DND-41 (cell line): ENCODE results near the gene PGBD1.
A peak's percentile ranks its signal among the peaks of the same experiment; 100 is the strongest.

Source experiments
- ATAC-seq: fragments of 200-7000 bp; cut with Tn5 transposase; 3 replicates; pipeline ENCODE4 v1.9.1; 2021; ENCODE audit warnings: low read depth; ENCODE audit not compliant: insufficient read depth
- DNase-seq: peaks from one replicate; pipeline ENCODE4 v3.0.0-alpha.2; 2020
- H2AFZ ChIP-seq: 2 replicates; pipeline ENCODE4 v1.6.0; 2012; ENCODE audit warnings: low read depth, low read length
- H3K27ac ChIP-seq: 2 replicates; pipeline ENCODE4 v1.5.1; 2012; ENCODE audit warnings: low read length, inconsistent platforms
- H3K27me3 ChIP-seq: fragments of 200-600 bp; sonication (generic); 2 replicates; pipeline ENCODE4 v1.6.0; 2012; ENCODE audit warnings: low read length, mild to moderate bottlenecking, inconsistent platforms; ENCODE audit not compliant: insufficient read depth, poor library complexity
- H3K36me3 ChIP-seq: 2 replicates; pipeline ENCODE4 v1.5.1; 2012; ENCODE audit warnings: low read length, inconsistent platforms; ENCODE audit not compliant: insufficient read depth
- H3K4me1 ChIP-seq: 2 replicates; pipeline ENCODE4 v1.5.1; 2012; ENCODE audit warnings: mild to moderate bottlenecking, low read length; ENCODE audit not compliant: insufficient read depth
- H3K4me2 ChIP-seq: 2 replicates; pipeline ENCODE4 v1.6.0; 2012; ENCODE audit warnings: mild to moderate bottlenecking, moderate library complexity, low read length, inconsistent platforms; ENCODE audit not compliant: insufficient read depth
- H3K4me3 ChIP-seq, 2 experiments: fragments of 200-600 bp in 1 of 2; shearing (Covaris generic) in 1 of 2; 2 replicates each; pipeline ENCODE4 v1.5.1; 2012 to 2016; ENCODE audit warnings: inconsistent platforms in 2 of 2, low read length in 2 of 2, mild to moderate bottlenecking in 2 of 2, low read depth in 1 of 2, moderate library complexity in 1 of 2
- H3K79me2 ChIP-seq: 2 replicates; pipeline ENCODE4 v1.6.0; 2012; ENCODE audit warnings: low read length, inconsistent platforms; ENCODE audit not compliant: insufficient read depth
- H3K9ac ChIP-seq: 2 replicates; pipeline ENCODE4 v1.6.0; 2012; ENCODE audit warnings: low read depth, mild to moderate bottlenecking, inconsistent platforms, low read length, moderate library complexity
- H3K9me3 ChIP-seq: 2 replicates; pipeline ENCODE4 v1.5.1; 2012; ENCODE audit warnings: low read length, moderate library complexity, mild to moderate bottlenecking, inconsistent platforms; ENCODE audit not compliant: insufficient read depth, severe bottlenecking
- H4K20me1 ChIP-seq: 2 replicates; pipeline ENCODE4 v1.6.0; 2012; ENCODE audit warnings: low read length; ENCODE audit not compliant: insufficient read depth
- CTCF ChIP-seq: IDR thresholded peaks from 2 replicates; pipeline ENCODE4 v1.5.1; 2012; ENCODE audit warnings: borderline replicate concordance, low read length, moderate library complexity, mild to moderate bottlenecking; ENCODE audit not compliant: poor library complexity, severe bottlenecking; ENCODE audit errors: extremely low read depth
- EZH2 ChIP-seq: IDR thresholded peaks from 3 replicates; pipeline ENCODE4 v1.6.1; 2012; ENCODE audit warnings: borderline replicate concordance, low read depth, mild to moderate bottlenecking, moderate library complexity, low read length, inconsistent platforms; ENCODE audit not compliant: severe bottlenecking

The PGBD1 gene

GRCh38 chr6:28351493-28351925 lies 70.1 kb downstream of the PGBD1 start:
- 0 out of 4 replicates have a peak overlapping the region, but pooled peaks of 1 of the 2 experiments have one; percentile 91 for H3K4me3 ChIP-seq
- no peaks in the 10 kb centered on the region for H3K9me3 ChIP-seq
- H2AFZ ChIP-seq, result no peak overlapping the region
- no peak overlapping the region for H3K27ac ChIP-seq
- ATAC-seq (no peak), DNase-seq (no peak)
- H3K36me3 ChIP-seq, result peaks cover 8% of the 10 kb centered on the region
- H3K9ac ChIP-seq, result no peak overlapping the region
- H3K79me2 ChIP-seq, result peaks cover 41% of the 10 kb centered on the region
- H3K4me1 ChIP-seq, result peaks cover 47% of the 10 kb centered on the region
- H3K27me3 ChIP-seq, result peaks cover 10% of the 10 kb centered on the region
- TF ChIP-seq CTCF (no peak), EZH2 (no peak)
- peak overlapping the region; percentile 77 for H3K4me2 ChIP-seq
- no peaks in the 10 kb centered on the region for H4K20me1 ChIP-seq
